ENCODE data around the gene ARSB. TPM values are rescaled to one million over a fixed set of nuclear protein-coding genes. Genes with fewer than 3 reads are reported as not detected.
A peak's percentile ranks its signal among the peaks of the same experiment; 100 is the strongest.

ARSB gene
- polyA plus RNA-seq, 2 of the 4 experiments (the other 2 are of a cell fraction) = 8.4 to 13.4 TPM

GRCh38 chr5:79025054-79025472, 40.0 kb upstream of the ARSB start (continued):
- TF ChIP-seq, protein P1, sequence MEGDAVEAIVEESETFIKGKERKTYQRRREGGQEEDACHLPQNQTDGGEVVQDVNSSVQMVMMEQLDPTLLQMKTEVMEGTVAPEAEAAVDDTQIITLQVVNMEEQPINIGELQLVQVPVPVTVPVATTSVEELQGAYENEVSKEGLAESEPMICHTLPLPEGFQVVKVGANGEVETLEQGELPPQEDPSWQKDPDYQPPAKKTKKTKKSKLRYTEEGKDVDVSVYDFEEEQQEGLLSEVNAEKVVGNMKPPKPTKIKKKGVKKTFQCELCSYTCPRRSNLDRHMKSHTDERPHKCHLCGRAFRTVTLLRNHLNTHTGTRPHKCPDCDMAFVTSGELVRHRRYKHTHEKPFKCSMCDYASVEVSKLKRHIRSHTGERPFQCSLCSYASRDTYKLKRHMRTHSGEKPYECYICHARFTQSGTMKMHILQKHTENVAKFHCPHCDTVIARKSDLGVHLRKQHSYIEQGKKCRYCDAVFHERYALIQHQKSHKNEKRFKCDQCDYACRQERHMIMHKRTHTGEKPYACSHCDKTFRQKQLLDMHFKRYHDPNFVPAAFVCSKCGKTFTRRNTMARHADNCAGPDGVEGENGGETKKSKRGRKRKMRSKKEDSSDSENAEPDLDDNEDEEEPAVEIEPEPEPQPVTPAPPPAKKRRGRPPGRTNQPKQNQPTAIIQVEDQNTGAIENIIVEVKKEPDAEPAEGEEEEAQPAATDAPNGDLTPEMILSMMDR (IDR thresholded peaks at IDR 0.05) = peak; percentile 99

DNA sequence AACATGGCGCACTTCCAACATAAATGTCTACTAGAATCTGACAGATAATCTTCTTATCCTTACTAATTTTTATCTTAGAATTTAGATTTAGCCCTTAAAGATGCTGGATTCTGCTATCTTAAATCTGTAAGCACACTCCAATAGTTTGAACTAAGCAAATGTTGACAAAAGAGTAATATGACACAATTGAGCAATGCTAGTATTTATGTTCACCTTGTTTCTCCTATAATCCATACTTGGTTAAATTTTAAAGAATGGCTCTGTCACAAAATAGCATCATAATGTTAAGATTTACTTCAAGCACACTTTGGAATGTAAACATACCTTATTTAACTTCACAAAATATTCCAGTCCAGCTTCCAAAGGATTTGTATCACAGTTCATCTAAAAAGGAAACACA, 38.8 kb upstream of the ARSB start:
- Histone ChIP-seq H3K27ac (no peak overlapping the region), H3K4me3 (no peak overlapping the region), H3K4me2 (no peak overlapping the region; the same call in 2 of the 3 replicates), H3K4me1 (peaks cover 15% of the 10 kb centered on the region; the same call in 2 of the 3 replicates), H3K9me3 (no peaks in the 10 kb centered on the region)
- FAIRE-seq (peak; percentile 54), DNase-seq (ENCODE audit: low read depth in 1 of 2, low spot score in 1 of 2) (no peak), ATAC-seq (no peak)
- TF ChIP-seq EP300 (IDR thresholded peaks at IDR 0.05) = no peak
- no peak for TF ChIP-seq KDM5A (IDR thresholded peaks at IDR 0.05)
- TF ChIP-seq POLR2A (IDR thresholded peaks at IDR 0.05; ENCODE audit: low read length) = no peak
- WGBS (ENCODE audit: missing lambda C conversion rate) = 93% methylated on average over 1 of the region's 1 CpG
- POLR2A ChIA-PET = interaction anchor here (1.6 kb wide), 1 partner anchor 109 kb away, joined by 10 read pairs; no protein-coding TSS in a partner anchor
- CTCF ChIA-PET = interaction anchor here (0.6 to 10.6 kb wide), 36 partner anchors 8 to 1061 kb away, joined by 3 to 354 read pairs (median 5); partner anchors contain the start of gene BHMT2

DNA sequence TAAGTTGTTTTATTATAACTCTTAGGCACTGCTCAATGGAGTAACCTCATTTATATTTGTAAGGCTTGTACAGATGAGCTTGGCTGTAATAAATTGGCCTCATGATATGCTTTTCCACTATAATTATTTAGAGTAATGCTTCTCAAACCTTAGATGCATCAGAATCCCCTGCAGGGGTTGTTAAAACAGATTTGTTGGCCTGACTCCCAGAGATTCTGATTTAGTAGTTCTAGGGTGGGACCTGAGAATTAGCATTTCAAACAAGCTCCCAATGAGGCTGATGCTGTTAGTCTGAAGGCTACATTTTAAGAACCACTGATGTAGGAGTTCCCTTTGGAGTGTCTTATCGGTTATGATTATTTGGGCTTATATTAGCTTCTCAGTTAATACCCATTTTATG, 38.2 kb upstream of the ARSB start:
- DNase-seq (ENCODE audit: low read depth in 1 of 2, low spot score in 1 of 2) (no peak), ATAC-seq (no peak), FAIRE-seq (no peak)
- TF ChIP-seq CBX8 (IDR thresholded peaks at IDR 0.05) (no peak), CHD2 (IDR thresholded peaks at IDR 0.05; ENCODE audit: low read length, partially characterized antibody) (no peak), HES2 (IDR thresholded peaks at IDR 0.05) (no peak), HDAC2 (IDR thresholded peaks at IDR 0.05) (no peak), EHMT2 (IDR thresholded peaks at IDR 0.05; ENCODE audit: low read depth) (no peak), BHLHE40 (IDR thresholded peaks at IDR 0.05; ENCODE audit: low read depth, low read length) (no peak), SMC3 (IDR thresholded peaks at IDR 0.05) (no peak), HEYL (CRISPR knock-in tag; IDR thresholded peaks at IDR 0.05) (no peak), RCOR1 (IDR thresholded peaks at IDR 0.05; ENCODE audit: low read depth, low read length) (no peak), PHF8 (IDR thresholded peaks at IDR 0.05; ENCODE audit: borderline replicate concordance, low read depth) (no peak), USF2 (IDR thresholded peaks at IDR 0.05) (no peak), MYC (IDR thresholded peaks at IDR 0.05; ENCODE audit: borderline replicate concordance, low read length) (no peak), RARB (CRISPR knock-in tag; IDR thresholded peaks at IDR 0.05) (no peak), EHF (CRISPR knock-in tag; IDR thresholded peaks at IDR 0.05) (no peak), FOXS1 (CRISPR knock-in tag; IDR thresholded peaks at IDR 0.05) (no peak), MAZ (IDR thresholded peaks at IDR 0.05; ENCODE audit: borderline replicate concordance, low read depth, low read length) (no peak), CBX2 (IDR thresholded peaks at IDR 0.05; ENCODE audit: borderline replicate concordance, low read depth) (no peak)
- TF ChIP-seq, protein P2, sequence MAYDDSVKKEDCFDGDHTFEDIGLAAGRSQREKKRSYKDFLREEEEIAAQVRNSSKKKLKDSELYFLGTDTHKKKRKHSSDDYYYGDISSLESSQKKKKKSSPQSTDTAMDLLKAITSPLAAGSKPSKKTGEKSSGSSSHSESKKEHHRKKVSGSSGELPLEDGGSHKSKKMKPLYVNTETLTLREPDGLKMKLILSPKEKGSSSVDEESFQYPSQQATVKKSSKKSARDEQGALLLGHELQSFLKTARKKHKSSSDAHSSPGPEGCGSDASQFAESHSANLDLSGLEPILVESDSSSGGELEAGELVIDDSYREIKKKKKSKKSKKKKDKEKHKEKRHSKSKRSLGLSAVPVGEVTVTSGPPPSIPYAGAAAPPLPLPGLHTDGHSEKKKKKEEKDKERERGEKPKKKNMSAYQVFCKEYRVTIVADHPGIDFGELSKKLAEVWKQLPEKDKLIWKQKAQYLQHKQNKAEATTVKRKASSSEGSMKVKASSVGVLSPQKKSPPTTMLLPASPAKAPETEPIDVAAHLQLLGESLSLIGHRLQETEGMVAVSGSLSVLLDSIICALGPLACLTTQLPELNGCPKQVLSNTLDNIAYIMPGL (CRISPR knock-in tag; IDR thresholded peaks at IDR 0.05; ENCODE audit: borderline replicate concordance) = no peak
- TF ChIP-seq, protein P3, sequence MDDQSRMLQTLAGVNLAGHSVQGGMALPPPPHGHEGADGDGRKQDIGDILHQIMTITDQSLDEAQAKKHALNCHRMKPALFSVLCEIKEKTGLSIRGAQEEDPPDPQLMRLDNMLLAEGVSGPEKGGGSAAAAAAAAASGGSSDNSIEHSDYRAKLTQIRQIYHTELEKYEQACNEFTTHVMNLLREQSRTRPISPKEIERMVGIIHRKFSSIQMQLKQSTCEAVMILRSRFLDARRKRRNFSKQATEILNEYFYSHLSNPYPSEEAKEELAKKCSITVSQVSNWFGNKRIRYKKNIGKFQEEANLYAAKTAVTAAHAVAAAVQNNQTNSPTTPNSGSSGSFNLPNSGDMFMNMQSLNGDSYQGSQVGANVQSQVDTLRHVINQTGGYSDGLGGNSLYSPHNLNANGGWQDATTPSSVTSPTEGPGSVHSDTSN (IDR thresholded peaks at IDR 0.05) = no peak
- Histone ChIP-seq H3K27ac (no peak overlapping the region), H3K4me2 (no peak overlapping the region), H3K4me1 (peaks cover 15% of the 10 kb centered on the region; the same call in 2 of the 3 replicates), H3K4me3 (no peak overlapping the region), H3K9me3 (no peaks in the 10 kb centered on the region)
- WGBS (ENCODE audit: missing lambda C conversion rate) = 38% methylated on average over 1 of the region's 1 CpG
- ChIA-PET CTCF (interaction anchor here (0.9 to 10.6 kb wide), 17 partner anchors 14 to 1060 kb away, joined by 3 to 354 read pairs (median 5); no protein-coding TSS in a partner anchor), POLR2A (no interaction called here)

Measured in A549 (cell line).